Activated T-cell treated with anti-CD3 and anti-CD28 coated beads, Interleukin-2, amount 50 U/mL, for 24 hours (primary cell): Measurements from ENCODE around the gene UAP1L1.
"Not testable (repeated sequence)": the region's sequence is repeated elsewhere in the genome, so short reads cannot be mapped to it uniquely, and the experiment has no call there.

Source experiments
- DNase-seq: peaks from one replicate; pipeline ENCODE4 v3.0.0-alpha.2; 2020
- H3K27ac Mint-ChIP-seq: 2 replicates; pipeline ENCODE4 v1.8.0; 2020; ENCODE audit warnings: mild to moderate bottlenecking, mixed read lengths
- H3K27me3 Mint-ChIP-seq: 2 replicates; pipeline ENCODE4 v1.8.0; 2020; ENCODE audit warnings: mixed read lengths
- H3K36me3 Mint-ChIP-seq: 2 replicates; pipeline ENCODE4 v1.8.0; 2020; ENCODE audit warnings: low read depth, mixed read lengths
- H3K4me1 Mint-ChIP-seq: 2 replicates; pipeline ENCODE4 v1.8.0; 2020; ENCODE audit warnings: low read depth, mixed read lengths
- H3K4me3 Mint-ChIP-seq: 2 replicates; pipeline ENCODE4 v1.8.0; 2020; ENCODE audit warnings: mild to moderate bottlenecking, moderate library complexity, mixed read lengths
- H3K9me3 Mint-ChIP-seq: 2 replicates; pipeline ENCODE4 v1.8.0; 2020; ENCODE audit warnings: mixed read lengths

Gene UAP1L1

DNA sequence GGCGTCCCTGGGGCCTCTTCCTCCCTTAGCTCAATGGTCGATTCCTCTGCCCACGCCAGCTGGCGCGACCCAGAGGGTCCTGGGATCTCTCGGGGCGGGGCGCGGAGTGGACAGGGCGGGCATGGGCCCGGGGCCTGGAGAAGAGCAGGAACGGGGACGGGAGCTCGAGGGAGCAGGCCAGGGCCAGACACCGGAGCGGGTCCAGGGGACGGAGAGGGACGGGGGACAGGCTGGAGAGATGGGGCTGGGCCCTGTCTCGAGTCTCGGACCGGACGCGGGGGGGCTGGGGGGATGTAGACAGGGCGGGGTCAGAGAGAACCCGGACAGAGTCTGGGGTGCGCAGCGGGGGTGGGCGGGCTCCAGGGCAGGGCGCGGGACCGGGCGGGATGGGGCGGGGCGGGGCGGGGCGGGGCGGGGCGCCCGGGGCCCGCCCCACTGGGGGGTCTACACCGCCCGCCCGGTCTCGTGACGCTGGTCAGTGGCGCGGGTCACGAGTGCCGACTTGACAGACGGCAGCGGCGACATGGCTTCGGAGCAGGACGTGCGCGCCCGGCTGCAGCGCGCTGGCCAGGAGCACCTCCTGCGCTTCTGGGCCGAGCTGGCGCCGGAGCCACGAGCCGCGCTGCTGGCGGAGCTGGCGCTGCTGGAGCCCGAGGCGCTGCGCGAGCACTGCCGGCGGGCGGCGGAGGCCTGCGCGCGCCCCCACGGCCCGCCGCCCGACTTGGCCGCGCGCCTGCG lies at the start of gene UAP1L1:
Gene UAP1L1, plus strand, starts transcription at position 508 of the 738 bp plus-strand sequence. Its CDS starts 16 bp downstream, at position 524.
- Mint-ChIP-seq H3K27ac (no peak within 1 kb of the TSS), H3K36me3 (peaks cover 20% of the 10 kb centered on the region), H3K4me1 (peaks cover 3% of the 10 kb centered on the region), H3K9me3 (no peaks in the 10 kb centered on the region), H3K4me3 (peak within 1 kb of the TSS; percentile 77), H3K27me3 (no peaks in the 10 kb centered on the region)
- DNase-seq, result peak; percentile 78

GRCh38 chr9:137028263-137029057 lies 48.9 kb upstream of the UAP1L1 start:
- Mint-ChIP-seq H3K9me3 (no peaks in the 10 kb centered on the region), H3K27ac (peak overlapping the region; percentile 22), H3K36me3 (no peaks in the 10 kb centered on the region), H3K4me3 (peak overlapping the region; percentile 61), H3K4me1 (peaks cover 48% of the 10 kb centered on the region), H3K27me3 (no peaks in the 10 kb centered on the region)
- peak; percentile 82 for DNase-seq

DNA sequence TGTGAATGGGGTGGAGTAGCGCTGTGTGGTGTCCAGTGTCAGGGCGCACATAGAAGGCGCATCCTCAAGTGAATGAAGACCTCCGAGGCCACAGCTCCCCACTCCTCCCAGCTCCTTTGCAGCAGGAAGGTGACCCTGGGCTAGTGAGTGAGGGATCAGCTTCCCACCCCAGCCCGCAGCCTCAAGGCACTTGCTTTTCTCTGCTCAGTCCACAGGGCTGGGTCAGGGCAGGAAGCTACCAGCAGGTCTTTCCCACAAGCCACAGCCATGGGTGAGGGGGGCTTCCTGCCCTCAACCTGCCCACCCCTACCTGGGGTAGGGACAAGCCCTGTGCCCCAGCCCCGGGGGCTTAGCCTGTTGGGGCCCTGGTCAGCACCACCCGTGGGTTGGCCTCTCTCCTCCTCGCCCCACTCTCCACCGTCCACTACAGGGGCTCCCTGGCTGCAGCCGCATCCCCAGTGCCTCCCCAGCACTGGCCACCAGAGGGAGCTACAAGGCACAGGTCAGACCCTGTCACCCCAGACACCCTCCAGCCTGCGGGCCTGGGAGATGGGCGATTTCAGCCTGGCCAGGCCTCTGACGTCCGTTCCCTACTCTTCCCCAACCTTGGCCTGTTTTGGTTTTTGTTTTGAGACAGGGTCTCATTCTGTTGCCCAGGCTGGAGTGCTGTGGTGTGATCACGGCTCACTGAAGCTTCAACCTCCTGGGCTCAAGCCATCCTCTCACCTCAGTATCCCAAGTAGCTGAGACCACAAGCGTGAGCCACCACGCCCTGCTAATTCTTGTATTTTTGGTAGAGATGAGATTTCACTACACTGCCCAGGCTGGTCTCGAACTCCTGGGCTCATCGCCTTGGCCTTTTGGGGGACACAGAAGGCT lies 48.0 kb upstream of the UAP1L1 start:
- DNase-seq, result peak; percentile 87
- Mint-ChIP-seq H3K36me3 (no peaks in the 10 kb centered on the region), H3K4me3 (peak overlapping the region; percentile 61), H3K27ac (peak overlapping the region; percentile 68), H3K9me3 (no peaks in the 10 kb centered on the region), H3K4me1 (peaks cover 53% of the 10 kb centered on the region), H3K27me3 (no peaks in the 10 kb centered on the region)

- no peaks in the 10 kb centered on the region for H3K9me3 Mint-ChIP-seq
- peaks cover 60% of the 10 kb centered on the region for H3K4me1 Mint-ChIP-seq
- no peaks in the 10 kb centered on the region for H3K27me3 Mint-ChIP-seq
- no peak for DNase-seq
- peak overlapping the region; percentile 72 for H3K27ac Mint-ChIP-seq
- no peaks in the 10 kb centered on the region for H3K36me3 Mint-ChIP-seq
- peak overlapping the region; percentile 47 for H3K4me3 Mint-ChIP-seq
These were observed 47.3 kb upstream of the UAP1L1 start for GRCh38 chr9:137030006-137030405.

GRCh38 chr9:137030538-137031527 lies 46.5 kb upstream of the UAP1L1 start:
- Mint-ChIP-seq H3K4me1 (peaks cover 64% of the 10 kb centered on the region), H3K27me3 (no peaks in the 10 kb centered on the region), H3K36me3 (no peaks in the 10 kb centered on the region), H3K9me3 (no peaks in the 10 kb centered on the region), H3K4me3 (peak overlapping the region; percentile 47), H3K27ac (peak overlapping the region; percentile 72)
- peak; percentile 73 for DNase-seq

DNA sequence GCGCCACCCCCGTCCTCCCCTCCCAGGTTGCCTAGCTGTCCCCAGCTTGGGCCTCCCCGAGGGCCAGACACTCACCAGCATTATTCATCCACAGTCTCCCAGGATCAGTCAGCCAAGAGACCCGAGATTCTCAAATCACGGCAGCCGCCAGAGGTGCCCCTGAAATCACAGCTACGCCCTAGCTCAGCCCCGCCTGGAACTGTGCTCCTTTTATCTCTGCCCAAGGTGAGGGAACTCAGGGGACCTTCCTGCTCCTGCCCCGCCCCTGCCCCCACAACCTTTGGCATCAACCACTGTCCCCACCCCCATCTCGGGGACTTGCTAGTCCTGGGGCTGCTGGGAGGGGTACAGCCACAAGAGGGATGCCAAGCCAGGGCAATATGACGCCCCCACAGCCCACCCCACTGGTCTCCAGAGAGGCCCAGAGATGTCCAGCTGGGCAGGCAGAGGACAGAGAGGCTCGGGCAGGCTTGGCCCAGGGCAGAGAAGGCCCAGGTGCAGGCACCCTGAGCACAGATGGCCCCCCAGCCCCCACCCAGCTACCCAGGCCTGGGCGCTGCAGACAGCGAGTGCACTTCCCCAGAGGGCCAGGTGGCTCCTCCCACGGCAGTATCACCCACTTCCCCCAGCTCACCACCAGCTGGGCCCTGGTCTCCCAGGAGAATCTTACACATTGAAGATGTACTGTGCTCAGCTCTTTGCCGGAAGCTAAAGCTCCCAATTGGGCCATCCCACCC lies 45.2 kb upstream of the UAP1L1 start, which contains the start of gene FUT7:
Gene FUT7, minus strand, starts transcription at position 185 of the 737 bp plus-strand sequence. Its CDS starts 97 bp downstream, at position 88.
- Mint-ChIP-seq H3K27me3 (no peaks in the 10 kb centered on the region), H3K36me3 (no peaks in the 10 kb centered on the region), H3K4me3 (peak within 1 kb of the TSS; percentile 47), H3K27ac (peak within 1 kb of the TSS; percentile 72), H3K4me1 (peaks cover 57% of the 10 kb centered on the region), H3K9me3 (no peaks in the 10 kb centered on the region)
- peak; percentile 60 for DNase-seq

GRCh38 chr9:137032858-137033257 lies 44.5 kb upstream of the UAP1L1 start:
- no peak overlapping the region for H3K27ac Mint-ChIP-seq
- H3K27me3 Mint-ChIP-seq, result no peaks in the 10 kb centered on the region
- H3K4me1 Mint-ChIP-seq, result peaks cover 54% of the 10 kb centered on the region
- no peaks in the 10 kb centered on the region for H3K36me3 Mint-ChIP-seq
- H3K9me3 Mint-ChIP-seq, result no peaks in the 10 kb centered on the region
- DNase-seq, result no peak
- peak overlapping the region; percentile 36 for H3K4me3 Mint-ChIP-seq

DNA sequence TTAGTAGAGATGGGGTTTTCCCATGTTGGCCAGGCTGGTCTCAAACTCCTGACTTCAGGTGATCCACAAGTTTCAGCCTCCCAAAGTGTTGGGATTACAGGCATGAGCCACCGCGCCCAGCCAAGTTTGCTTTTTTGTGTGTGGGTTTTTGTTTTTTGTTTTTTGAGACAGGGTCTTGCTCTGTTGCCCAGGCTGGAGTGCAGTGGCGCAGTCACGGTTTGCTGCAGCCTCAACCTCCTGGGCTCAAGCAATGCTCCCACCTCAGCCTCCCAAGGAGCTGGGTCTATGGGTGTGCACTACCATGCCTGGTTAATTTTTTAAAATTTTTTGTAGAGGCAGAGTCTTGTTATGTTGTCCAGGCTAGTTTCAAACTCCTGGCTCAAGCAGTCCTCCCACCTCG lies 43.8 kb upstream of the UAP1L1 start:
- not testable (repeated sequence) for H3K27me3 Mint-ChIP-seq, H3K4me3 Mint-ChIP-seq, DNase-seq, H3K27ac Mint-ChIP-seq, H3K36me3 Mint-ChIP-seq, H3K9me3 Mint-ChIP-seq
- peaks cover 54% of the 10 kb centered on the region for H3K4me1 Mint-ChIP-seq

DNA sequence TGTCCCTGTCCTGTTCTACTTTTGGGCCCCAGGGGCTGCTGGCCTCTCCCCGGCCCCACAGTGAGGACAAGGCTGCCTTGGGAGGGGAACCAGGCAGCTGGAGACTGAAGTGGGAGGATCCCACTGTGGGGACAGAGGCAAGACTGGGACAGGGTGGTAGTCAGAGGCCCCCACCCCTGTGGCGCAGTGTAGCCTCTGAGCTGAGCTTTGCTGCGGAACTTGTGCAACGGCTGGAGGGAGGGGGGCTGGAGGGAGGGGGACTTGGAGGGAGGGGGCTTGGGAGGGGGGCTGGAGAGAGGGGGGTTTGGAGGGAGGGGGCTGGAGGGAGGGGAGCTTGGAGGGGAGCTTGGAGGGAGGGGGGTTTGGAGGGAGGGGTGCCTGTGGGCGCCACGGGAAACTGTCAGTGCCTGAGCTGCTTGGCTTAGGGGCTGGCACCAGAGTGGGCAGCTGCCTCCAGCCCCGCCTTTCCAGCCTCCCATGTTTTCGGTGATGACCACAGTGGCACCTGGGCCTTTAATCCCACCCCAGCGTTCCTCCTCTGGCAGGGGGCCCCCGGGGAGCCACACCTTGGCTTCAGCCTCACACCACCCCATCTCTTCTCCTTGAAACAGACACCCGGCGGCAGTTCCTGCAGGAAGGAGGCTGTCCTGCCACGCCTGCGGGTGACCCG lies 43.1 kb upstream of the UAP1L1 start:
- Mint-ChIP-seq H3K27me3 (no peaks in the 10 kb centered on the region), H3K9me3 (no peaks in the 10 kb centered on the region), H3K4me3 (peak overlapping the region; percentile 65), H3K27ac (peak overlapping the region; percentile 89), H3K36me3 (peaks cover 2% of the 10 kb centered on the region), H3K4me1 (peaks cover 47% of the 10 kb centered on the region)
- no peak for DNase-seq

- peaks cover 2% of the 10 kb centered on the region for H3K36me3 Mint-ChIP-seq
- peaks cover 39% of the 10 kb centered on the region for H3K4me1 Mint-ChIP-seq
- H3K4me3 Mint-ChIP-seq, result peak overlapping the region; percentile 65
- peak overlapping the region; percentile 89 for H3K27ac Mint-ChIP-seq
- no peaks in the 10 kb centered on the region for H3K9me3 Mint-ChIP-seq
- peak; percentile 90 for DNase-seq
- no peaks in the 10 kb centered on the region for H3K27me3 Mint-ChIP-seq
These were observed 42.4 kb upstream of the UAP1L1 start for GRCh38 chr9:137034709-137035506.

DNA sequence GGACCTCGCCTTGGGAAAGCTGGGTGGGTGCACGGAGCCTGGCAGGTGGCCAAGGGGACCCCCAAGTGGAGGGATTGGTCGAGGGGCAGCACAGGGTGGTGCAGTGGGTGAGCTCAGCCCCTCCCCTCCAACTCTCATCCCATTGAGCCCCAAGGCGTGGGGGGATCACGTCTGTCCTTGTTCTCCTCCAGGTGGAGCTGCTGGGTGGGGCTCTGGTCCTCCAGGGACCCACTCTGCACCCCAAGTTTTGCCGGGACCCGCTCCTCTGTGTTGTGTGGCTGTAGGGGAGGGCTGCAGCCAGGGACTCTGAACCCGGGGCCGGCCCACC lies 41.8 kb upstream of the UAP1L1 start:
- Mint-ChIP-seq H3K9me3 (no peaks in the 10 kb centered on the region), H3K27me3 (no peaks in the 10 kb centered on the region), H3K4me3 (no peak overlapping the region), H3K36me3 (peaks cover 2% of the 10 kb centered on the region), H3K4me1 (peaks cover 34% of the 10 kb centered on the region), H3K27ac (no peak overlapping the region)
- no peak for DNase-seq

- Mint-ChIP-seq H3K27me3 (no peaks in the 10 kb centered on the region), H3K4me3 (no peak overlapping the region), H3K4me1 (peaks cover 29% of the 10 kb centered on the region), H3K9me3 (no peaks in the 10 kb centered on the region), H3K27ac (no peak overlapping the region), H3K36me3 (peaks cover 2% of the 10 kb centered on the region)
- no peak for DNase-seq
These were observed 41.4 kb upstream of the UAP1L1 start for GRCh38 chr9:137035937-137036336.
